ENCODE results near the gene C6orf120. TPM values are rescaled to one million over a fixed set of nuclear protein-coding genes. Genes with fewer than 3 reads are reported as not detected.

Gene C6orf120
- total RNA-seq, 2 experiments from 2014 or later: 17.4 to 18.3 TPM

DNA sequence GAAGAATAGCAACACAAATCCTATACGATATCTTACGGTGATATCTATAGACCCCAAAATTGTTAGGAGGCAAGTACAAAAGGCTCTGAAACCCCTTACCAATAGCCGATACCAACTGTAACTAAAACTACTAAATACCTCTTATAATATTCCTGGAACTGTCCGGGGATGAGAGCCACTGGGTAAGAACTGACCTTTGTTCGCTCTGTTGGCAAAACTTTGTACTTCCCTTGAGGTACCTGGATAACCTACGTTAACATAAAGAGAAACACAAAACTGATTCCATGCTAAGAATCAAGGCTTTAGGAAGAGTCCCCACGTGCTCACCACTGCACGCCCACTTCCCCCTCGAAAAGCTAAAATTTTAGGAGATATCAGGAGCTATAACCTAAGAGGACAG is 12.7 kb downstream of the C6orf120 start:
- no peak for ATAC-seq
- ChIA-PET CTCF (no interaction called here), POLR2A (no interaction called here)
- H3K4me3 Mint-ChIP-seq: no peak overlapping the region
- peaks cover 56% of the 10 kb centered on the region for H3K36me3 Mint-ChIP-seq (ENCODE audit: low read depth)
- H3K27me3 Mint-ChIP-seq (ENCODE audit: low read depth): no peaks in the 10 kb centered on the region
- DNase-seq: no peak
- no peak overlapping the region for H3K27ac Mint-ChIP-seq
- no peaks in the 10 kb centered on the region for H3K9me3 Mint-ChIP-seq (ENCODE audit: insufficient read depth)
- H3K4me1 Mint-ChIP-seq (ENCODE audit: low read depth): peaks cover 4% of the 10 kb centered on the region

DNA sequence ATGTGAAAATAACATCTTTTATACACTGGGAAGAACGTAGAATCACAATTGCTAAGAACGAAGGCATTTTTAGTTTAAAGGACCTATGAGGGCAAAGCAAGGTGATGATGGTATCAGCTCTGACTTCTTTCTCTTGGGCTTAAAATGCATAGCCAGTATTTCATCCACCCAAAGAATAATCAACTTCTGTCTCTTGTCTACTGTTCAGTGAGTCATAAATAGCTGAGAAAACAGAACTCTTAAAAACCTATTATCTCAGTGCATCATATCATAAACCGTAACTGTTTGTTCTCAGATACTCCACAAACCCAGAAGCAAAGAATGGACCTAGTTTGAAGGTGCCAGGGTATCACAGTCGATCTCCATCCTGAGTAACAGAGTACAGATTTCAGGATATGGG is 17.2 kb downstream of the C6orf120 start:
- H3K27me3 Mint-ChIP-seq (ENCODE audit: low read depth): no peaks in the 10 kb centered on the region
- ChIA-PET CTCF (interaction anchor here (1.1 to 2.8 kb wide), 4 partner anchors 10 to 71 kb away, joined by 3 to 9 read pairs (median 4); no protein-coding TSS in a partner anchor), POLR2A (no interaction called here)
- no peak for DNase-seq
- H3K9me3 Mint-ChIP-seq (ENCODE audit: insufficient read depth): no peaks in the 10 kb centered on the region
- H3K4me1 Mint-ChIP-seq (ENCODE audit: low read depth): peaks cover 22% of the 10 kb centered on the region
- no peak for ATAC-seq
- H3K27ac Mint-ChIP-seq: no peak overlapping the region
- peaks cover 43% of the 10 kb centered on the region for H3K36me3 Mint-ChIP-seq (ENCODE audit: low read depth)
- no peak overlapping the region for H3K4me3 Mint-ChIP-seq

DNA sequence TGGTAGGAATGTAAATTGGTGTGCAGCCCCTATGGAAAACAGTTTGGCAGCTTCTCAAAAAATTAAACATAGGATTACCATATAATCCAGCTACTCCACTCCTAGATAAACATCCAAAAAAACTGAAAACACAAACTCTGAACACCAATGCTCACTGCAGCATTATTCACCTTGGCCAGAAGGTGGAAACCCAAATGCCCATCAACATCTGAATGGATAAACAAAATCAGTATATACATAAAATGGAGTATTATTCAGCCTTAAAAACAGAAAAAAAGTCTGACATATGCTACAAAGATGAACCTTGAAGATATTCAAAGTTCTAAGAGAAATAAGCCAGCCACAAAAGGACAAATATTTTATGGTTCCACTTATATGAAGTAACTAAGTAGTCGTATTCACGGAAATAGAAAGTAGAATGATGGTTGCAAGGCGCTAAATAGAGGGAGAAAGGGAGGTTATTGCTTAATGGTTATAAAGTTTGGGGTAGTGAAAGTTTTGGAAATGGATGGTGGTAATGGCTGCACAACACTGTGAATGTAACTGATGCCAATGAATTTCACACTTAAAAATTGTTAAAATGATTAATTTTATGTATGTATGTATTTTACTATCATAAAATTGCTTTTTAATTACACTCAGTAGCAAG is 18.4 kb downstream of the C6orf120 start:
- H3K4me3 Mint-ChIP-seq: no peak overlapping the region
- ChIA-PET CTCF (interaction anchor here (1.1 to 2.8 kb wide), 5 partner anchors 11 to 69 kb away, joined by 3 to 19 read pairs (median 6); partner anchors contain the start of genes C6orf120 and WDR27), POLR2A (interaction anchor here (1.0 to 4.3 kb wide), 2 partner anchors 13 to 32 kb away, joined by 3 to 19 read pairs; partner anchors contain the start of genes DYNLT2 and ERMARD)
- H3K4me1 Mint-ChIP-seq (ENCODE audit: low read depth): peaks cover 26% of the 10 kb centered on the region
- no peaks in the 10 kb centered on the region for H3K9me3 Mint-ChIP-seq (ENCODE audit: insufficient read depth)
- peaks cover 37% of the 10 kb centered on the region for H3K36me3 Mint-ChIP-seq (ENCODE audit: low read depth)
- H3K27me3 Mint-ChIP-seq (ENCODE audit: low read depth): peaks cover 4% of the 10 kb centered on the region
- no peak for DNase-seq
- H3K27ac Mint-ChIP-seq: peak overlapping the region; percentile 61
- ATAC-seq: no peak

DNA sequence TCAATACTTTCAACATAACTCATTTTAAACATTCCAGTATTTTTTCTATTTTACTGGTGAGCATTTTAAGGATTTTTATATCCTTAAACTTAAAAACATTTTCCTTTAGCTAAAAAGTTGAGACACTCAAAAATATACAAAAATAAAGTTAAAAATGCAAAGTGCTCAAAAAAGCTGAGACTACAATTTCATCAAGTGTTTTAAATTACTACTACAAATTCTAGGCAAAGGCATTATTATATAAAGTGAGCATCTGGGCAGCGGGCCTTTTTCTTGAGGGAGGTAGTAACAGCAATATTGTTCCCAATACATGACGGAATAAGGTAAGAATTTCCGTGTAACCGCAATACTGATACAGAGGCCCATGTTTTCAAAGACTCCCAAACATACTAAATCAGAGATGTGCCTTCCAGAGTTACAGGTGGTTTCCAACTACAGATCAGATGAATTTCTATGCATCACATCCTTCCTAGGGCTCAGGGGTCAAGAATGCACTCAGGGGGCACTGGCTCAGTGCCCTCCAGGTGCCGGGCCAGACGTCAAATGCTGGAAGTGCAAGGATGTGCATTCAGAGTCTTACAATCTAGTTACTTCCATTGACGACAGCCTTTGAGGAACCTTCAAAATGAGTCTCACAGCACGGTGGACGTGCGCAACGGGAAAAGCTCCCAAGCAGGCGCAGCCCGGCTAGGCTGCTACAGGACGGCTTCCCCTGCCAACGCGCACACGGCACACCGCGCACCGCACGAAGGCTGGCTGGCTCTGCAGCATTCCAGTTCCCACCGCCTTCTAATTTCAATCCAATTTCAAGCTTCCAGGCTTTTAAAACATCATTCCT is 20.7 kb downstream of the C6orf120 start:
- ChIA-PET CTCF (interaction anchor here (1.1 to 2.0 kb wide), 7 partner anchors 12 to 94 kb away, joined by 3 to 19 read pairs (median 4); partner anchors contain the start of genes C6orf120 and WDR27), POLR2A (interaction anchor here (0.6 to 4.3 kb wide), 6 partner anchors 17 to 829 kb away, joined by 3 to 47 read pairs (median 10); partner anchors contain the start of genes C6orf120, DYNLT2, ERMARD and WDR27)
- Mint-ChIP-seq H3K4me1 (ENCODE audit: low read depth) (peaks cover 34% of the 10 kb centered on the region), H3K27me3 (ENCODE audit: low read depth) (peaks cover 6% of the 10 kb centered on the region), H3K36me3 (ENCODE audit: low read depth) (peaks cover 22% of the 10 kb centered on the region), H3K27ac (peak overlapping the region; percentile 93), H3K9me3 (ENCODE audit: insufficient read depth) (no peaks in the 10 kb centered on the region), H3K4me3 (peak overlapping the region; percentile 86)
- peak; percentile 46 for ATAC-seq
- DNase-seq: peak; percentile 43

DNA sequence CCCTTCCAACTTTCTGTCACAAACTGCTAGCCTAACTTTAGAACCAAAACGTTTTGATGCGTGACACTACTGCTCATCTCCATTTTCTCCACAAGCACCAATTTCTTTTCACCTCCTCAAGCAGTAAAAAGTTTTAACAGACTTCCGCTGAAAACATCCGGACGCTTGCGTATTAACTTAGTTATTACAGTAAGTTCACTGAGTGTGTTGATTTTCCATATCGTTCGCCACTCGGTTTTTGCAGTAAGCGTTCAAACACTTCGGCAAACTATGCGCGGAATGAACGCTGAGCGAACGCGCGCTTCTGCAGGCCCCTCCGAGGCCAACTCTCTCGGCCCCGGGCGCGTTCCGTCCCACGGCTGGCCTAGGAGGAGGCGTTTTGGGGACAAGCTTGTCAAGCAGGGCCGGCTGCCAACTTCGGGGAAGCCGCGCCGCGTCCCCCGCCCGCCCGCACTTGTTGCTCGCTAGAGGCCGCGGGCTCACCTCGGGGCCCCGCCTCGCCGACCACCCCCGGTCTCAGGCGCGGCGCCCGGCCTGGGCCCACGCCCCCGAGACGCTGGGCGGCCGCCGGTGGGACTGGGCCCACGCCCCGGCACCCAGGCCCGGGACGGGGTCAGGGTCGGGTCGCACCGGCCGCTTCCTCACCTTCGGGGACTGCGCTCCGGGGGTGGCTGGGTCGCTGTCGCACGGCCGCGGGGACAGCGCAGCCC is 21.4 kb downstream of the C6orf120 start:
- peak; percentile 50 for ATAC-seq
- DNase-seq: peak; percentile 66
- H3K4me3 Mint-ChIP-seq: peak overlapping the region; percentile 86
- H3K27ac Mint-ChIP-seq: peak overlapping the region; percentile 93
- ChIA-PET CTCF (interaction anchor here (1.2 to 1.7 kb wide), 3 partner anchors 11 to 26 kb away, joined by 3 to 4 read pairs (median 3); no protein-coding TSS in a partner anchor), POLR2A (interaction anchor here (0.6 to 4.3 kb wide), 9 partner anchors 13 to 833 kb away, joined by 3 to 47 read pairs (median 4); partner anchors contain the start of genes C6orf120, DYNLT2, ERMARD and WDR27)
- H3K36me3 Mint-ChIP-seq (ENCODE audit: low read depth): peaks cover 22% of the 10 kb centered on the region
- H3K4me1 Mint-ChIP-seq (ENCODE audit: low read depth): peaks cover 39% of the 10 kb centered on the region
- no peaks in the 10 kb centered on the region for H3K9me3 Mint-ChIP-seq (ENCODE audit: insufficient read depth)
- peaks cover 6% of the 10 kb centered on the region for H3K27me3 Mint-ChIP-seq (ENCODE audit: low read depth)

DNA sequence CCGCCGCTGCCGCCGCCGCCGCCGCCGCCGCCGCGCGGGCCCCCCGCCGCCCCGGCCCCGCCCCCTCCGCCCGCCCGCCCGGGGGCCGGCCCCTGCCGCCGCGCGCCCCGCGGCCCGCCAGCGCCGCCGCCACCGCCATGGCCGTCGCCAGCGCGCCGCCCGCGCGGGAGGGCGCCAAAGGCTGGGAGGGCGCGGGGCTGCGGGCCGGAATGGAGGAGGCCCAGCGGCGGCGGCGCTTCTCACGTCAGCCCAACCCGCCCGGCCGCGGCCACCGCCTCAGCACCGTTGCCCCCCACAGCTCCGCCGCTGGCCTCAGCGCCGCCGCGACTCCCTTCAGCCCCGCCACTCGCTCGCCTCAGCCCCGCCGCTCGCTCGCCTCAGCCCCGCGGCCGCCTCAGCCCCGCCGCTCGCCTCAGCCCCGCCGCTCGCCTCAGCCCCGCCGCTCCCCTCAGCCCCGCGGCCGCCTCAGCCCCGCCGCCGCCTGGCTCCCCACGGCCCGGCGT is 22.1 kb downstream of the C6orf120 start:
- POLR2A ChIA-PET: interaction anchor here (0.6 to 4.3 kb wide), 8 partner anchors 14 to 832 kb away, joined by 3 to 47 read pairs (median 6); partner anchors contain the start of genes C6orf120, DYNLT2, ERMARD and WDR27
- peaks cover 38% of the 10 kb centered on the region for H3K4me1 Mint-ChIP-seq (ENCODE audit: low read depth)
- DNase-seq: peak; percentile 39

DNA sequence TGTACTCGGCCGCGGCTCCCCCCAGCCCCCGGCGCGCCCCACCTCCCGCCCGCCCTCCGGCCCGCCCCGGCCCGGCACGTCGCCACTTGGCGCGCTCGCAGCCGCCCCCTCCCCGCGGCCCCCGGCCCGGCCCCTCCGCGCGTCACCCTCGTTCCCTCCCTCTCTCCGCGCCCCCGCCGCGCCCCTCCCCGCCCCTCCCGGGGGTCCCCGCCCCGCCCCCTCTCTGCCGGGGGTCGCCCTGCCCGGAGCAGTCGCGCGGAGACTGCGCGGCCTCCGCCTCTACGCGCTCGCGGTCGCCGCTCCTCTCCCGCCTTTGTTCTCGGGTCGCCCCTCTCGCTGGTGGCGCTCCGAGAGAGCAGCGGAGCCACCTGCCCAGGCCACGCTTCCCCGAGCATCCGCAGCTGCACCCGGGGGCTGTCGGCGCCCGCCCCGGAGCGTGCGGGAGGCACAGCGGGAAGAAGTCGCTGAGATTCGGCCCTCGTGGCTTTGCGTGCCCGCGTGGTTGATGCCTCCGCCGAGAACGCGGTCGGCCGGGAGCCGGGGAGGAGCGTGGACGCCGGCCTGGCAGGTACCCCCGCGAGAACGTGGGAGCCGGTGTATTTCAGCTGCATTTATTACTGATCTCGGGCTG is 22.7 kb downstream of the C6orf120 start, which contains the start of gene PHF10:
PHF10 (minus strand) TSS at position 7 of the 631 bp plus-strand sequence. CDS start 569 bp downstream, outside the sequence.
- Mint-ChIP-seq H3K27me3 (ENCODE audit: low read depth) (peaks cover 6% of the 10 kb centered on the region), H3K9me3 (ENCODE audit: insufficient read depth) (no peaks in the 10 kb centered on the region), H3K4me1 (ENCODE audit: low read depth) (peaks cover 35% of the 10 kb centered on the region), H3K36me3 (ENCODE audit: low read depth) (peaks cover 15% of the 10 kb centered on the region), H3K4me3 (peak within 1 kb of the TSS; percentile 86), H3K27ac (peak within 1 kb of the TSS; percentile 93)
- ChIA-PET CTCF (no interaction called here), POLR2A (interaction anchor here (0.8 to 2.9 kb wide), 6 partner anchors 16 to 828 kb away, joined by 3 to 13 read pairs (median 7); partner anchors contain the start of genes C6orf120, DYNLT2, ERMARD and WDR27)
- peak; percentile 59 for ATAC-seq
- DNase-seq: peak; percentile 57

More for the DNA sequence above, 22.1 kb downstream of the C6orf120 start:
- CTCF ChIA-PET: no interaction called here
- H3K9me3 Mint-ChIP-seq (ENCODE audit: insufficient read depth): no peaks in the 10 kb centered on the region
- peaks cover 6% of the 10 kb centered on the region for H3K27me3 Mint-ChIP-seq (ENCODE audit: low read depth)
- peak overlapping the region; percentile 67 for H3K4me3 Mint-ChIP-seq
- no peak overlapping the region for H3K27ac Mint-ChIP-seq
- peaks cover 20% of the 10 kb centered on the region for H3K36me3 Mint-ChIP-seq (ENCODE audit: low read depth)
- ATAC-seq: peak; percentile 50

DNA sequence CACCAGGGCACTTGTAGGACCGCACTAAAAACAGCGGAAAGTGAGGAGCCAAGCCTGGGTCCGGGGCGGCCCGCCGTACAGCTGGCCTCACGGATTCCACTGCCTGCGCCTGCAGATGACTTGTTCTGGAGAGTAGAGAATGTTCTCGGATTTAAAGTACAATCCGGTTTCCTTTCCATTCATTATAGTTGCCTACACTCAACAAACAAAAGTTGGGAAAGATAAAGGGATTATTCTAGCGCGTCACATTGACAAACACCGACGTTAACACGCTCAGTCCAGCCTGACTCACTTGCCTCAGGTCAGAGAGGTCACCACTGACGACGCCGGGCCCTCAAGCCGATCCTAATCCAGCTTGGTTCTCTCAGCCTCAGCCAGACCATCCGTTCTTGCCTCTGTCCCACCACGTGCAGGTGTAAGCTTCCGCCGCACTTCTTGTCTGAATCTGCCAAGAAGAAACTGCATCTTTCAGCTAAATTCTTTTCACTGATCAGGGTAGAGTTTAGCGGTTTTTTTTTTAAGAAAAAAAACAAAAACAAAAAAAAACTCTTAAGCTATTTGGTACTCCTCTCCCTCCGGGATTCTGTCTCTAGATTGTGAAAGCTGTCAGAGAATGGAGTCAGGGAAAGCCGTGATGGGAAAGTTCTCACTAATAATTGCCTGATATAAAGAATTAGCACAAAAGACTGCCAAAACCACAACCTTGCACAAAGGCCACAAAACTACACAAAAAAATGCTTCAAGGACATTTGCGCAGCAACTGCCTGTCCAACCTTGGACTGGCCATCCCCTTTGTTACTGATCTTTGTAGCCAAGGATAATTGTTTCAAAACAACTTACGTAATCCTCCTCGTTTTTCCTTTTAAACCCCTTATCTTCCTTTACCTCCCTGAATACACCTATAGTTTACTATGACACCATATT is 23.5 kb downstream of the C6orf120 start:
- Mint-ChIP-seq H3K4me1 (ENCODE audit: low read depth) (peaks cover 31% of the 10 kb centered on the region), H3K4me3 (peak overlapping the region; percentile 76), H3K9me3 (ENCODE audit: insufficient read depth) (no peaks in the 10 kb centered on the region), H3K27me3 (ENCODE audit: low read depth) (peaks cover 6% of the 10 kb centered on the region), H3K36me3 (ENCODE audit: low read depth) (peaks cover 10% of the 10 kb centered on the region), H3K27ac (peak overlapping the region; percentile 77)
- ATAC-seq: no peak
- ChIA-PET POLR2A (interaction anchor here (0.8 to 2.9 kb wide), 5 partner anchors 24 to 827 kb away, joined by 3 to 13 read pairs (median 10); partner anchors contain the start of genes C6orf120, DYNLT2, ERMARD and WDR27), CTCF (interaction anchor here (1.0 kb wide), 2 partner anchors 10 to 22 kb away, joined by 3 read pairs; no protein-coding TSS in a partner anchor)
- no peak for DNase-seq

DNA sequence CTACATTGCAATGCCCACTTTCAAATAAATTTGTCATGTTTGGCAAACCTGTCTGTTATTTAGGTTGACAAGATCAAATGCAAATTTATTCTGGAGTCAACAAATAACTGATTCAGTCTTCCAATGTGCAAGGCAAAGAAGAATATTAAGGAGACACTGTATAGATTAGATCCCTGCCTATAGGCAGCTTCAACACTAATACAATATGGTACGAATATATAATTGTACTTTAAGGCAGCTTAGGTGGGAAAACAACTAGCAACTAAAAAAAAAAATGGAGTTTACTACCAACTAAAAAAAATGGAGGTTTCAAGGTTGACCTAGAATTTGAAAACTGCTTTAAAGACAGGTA is 24.1 kb downstream of the C6orf120 start:
- Mint-ChIP-seq H3K27ac (peak overlapping the region; percentile 32), H3K4me3 (peak overlapping the region; percentile 76), H3K4me1 (ENCODE audit: low read depth) (peaks cover 30% of the 10 kb centered on the region), H3K27me3 (ENCODE audit: low read depth) (peaks cover 11% of the 10 kb centered on the region), H3K9me3 (ENCODE audit: insufficient read depth) (no peaks in the 10 kb centered on the region), H3K36me3 (ENCODE audit: low read depth) (peaks cover 9% of the 10 kb centered on the region)
- CTCF ChIA-PET: interaction anchor here (1.0 kb wide), 2 partner anchors 9 to 23 kb away, joined by 3 read pairs; no protein-coding TSS in a partner anchor
- POLR2A ChIA-PET: interaction anchor here (1.2 to 2.6 kb wide), 3 partner anchors 24 to 26 kb away, joined by 3 to 13 read pairs (median 10); partner anchors contain the start of genes C6orf120, DYNLT2, ERMARD and WDR27
- ATAC-seq: no peak
- no peak for DNase-seq
